Midbrain (tissue), 1 donor: ENCODE measurements around the gene BEST3.
"Not testable (repeated sequence)": the region's sequence is repeated elsewhere in the genome, so short reads cannot be mapped to it uniquely, and the experiment has no call there.

Source experiments
- DNase-seq: peaks from one replicate; lab custom pipeline; 2025; lab: John Stamatoyannopoulos, UW

The BEST3 gene

GRCh38 chr12:69648476-69648875 is 50.6 kb downstream of the BEST3 start:
- DNase-seq = no peak

DNA sequence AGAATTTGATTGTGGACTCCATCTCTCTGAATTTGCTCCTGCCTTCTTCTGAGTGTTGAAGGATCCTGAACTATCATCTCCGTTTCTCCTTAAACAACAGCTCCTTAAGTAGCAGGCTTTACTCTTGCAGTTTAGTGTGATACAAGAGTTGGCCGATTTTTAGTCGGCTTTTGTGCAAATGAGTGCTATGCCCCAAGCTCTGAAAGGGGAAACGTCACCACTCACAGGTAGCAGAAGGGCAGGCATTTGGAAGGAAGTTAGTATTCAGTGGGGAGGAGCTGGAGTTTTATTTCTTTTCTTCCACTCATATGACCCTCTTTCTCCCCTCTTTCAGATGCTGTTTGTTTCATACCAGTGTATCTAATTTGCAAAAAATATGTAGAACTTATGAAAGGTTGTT is 51.9 kb downstream of the BEST3 start:
- no peak for DNase-seq

GRCh38 chr12:69645031-69645430 is 54.1 kb downstream of the BEST3 start:
- no peak for DNase-seq

GRCh38 chr12:69644511-69644910 is 54.6 kb downstream of the BEST3 start:
- no peak for DNase-seq

DNA sequence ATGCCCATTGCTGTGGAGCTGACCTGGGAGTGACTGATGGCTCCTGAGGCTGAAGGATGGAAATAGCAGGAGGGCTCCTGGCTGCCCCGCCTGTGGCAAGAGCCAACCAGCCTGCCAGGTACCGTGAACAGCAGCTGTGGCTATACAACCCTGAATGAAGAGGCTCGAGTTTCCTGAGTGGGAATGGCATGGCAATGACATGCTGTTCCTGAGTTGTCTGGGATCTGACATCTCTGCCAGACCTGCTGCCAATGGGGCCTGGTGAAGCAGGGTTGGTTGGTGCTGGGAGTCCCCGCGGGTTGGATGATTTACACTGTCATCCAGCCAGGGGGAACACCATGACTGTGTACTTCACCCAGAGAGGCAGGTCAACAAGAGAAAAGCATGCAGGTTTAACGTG is 56.6 kb downstream of the BEST3 start:
- DNase-seq = no peak

DNA sequence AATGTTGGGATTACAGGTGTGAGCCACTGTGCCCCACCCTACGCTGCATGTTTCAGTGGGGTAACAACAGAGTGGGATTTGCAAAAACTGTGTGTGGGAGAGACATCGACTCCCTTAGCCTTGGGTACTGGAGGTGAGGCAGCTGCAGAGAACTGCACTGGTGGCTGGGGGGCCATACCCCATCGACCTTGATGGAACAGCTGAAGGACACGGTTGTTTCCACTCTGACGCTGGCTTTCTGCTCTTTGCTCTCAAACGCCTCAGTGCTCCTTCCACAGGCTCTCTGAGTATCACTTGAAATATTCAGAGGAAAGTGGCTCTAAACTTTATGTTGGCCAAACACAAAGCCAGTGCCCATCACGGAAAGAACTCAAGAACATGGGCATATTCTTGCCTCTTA is 57.6 kb downstream of the BEST3 start:
- DNase-seq = no peak

- DNase-seq = peak; percentile 71
Measured at GRCh38 chr12:69639400-69640016, 59.6 kb downstream of the BEST3 start.

DNA sequence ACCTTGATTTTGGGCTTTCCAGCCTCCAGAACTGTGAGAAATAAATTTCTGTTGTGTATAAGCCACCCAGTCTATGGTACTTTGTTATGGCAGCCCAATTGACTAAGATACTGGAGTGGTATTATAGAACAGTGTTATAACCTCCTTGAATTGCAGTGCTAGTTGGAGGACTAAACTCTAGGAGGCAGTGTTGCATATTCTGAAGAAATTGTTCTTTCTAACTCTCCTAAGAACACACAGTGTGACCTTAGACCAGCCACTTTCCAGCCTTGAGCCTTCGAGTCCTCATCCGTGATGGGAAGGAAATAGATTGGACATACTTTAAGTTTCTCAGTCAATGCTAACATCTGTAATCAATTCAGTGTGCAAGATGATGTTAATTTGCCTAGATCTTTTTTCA is 66.0 kb downstream of the BEST3 start:
- no peak for DNase-seq

GRCh38 chr12:69630191-69630590 is 68.9 kb downstream of the BEST3 start:
- DNase-seq = no peak

- no peak for DNase-seq
Measured at GRCh38 chr12:69627501-69627900, 71.6 kb downstream of the BEST3 start.

- no peak for DNase-seq
Measured at GRCh38 chr12:69623970-69624369, 75.1 kb downstream of the BEST3 start.

GRCh38 chr12:69621551-69621950 is 77.6 kb downstream of the BEST3 start:
- no peak for DNase-seq

GRCh38 chr12:69620921-69621320 is 78.2 kb downstream of the BEST3 start:
- no peak for DNase-seq

GRCh38 chr12:69620077-69620476 is 79.0 kb downstream of the BEST3 start:
- no peak for DNase-seq

GRCh38 chr12:69619050-69619449 is 80.1 kb downstream of the BEST3 start:
- no peak for DNase-seq

GRCh38 chr12:69616025-69616424 is 83.1 kb downstream of the BEST3 start:
- no peak for DNase-seq

DNA sequence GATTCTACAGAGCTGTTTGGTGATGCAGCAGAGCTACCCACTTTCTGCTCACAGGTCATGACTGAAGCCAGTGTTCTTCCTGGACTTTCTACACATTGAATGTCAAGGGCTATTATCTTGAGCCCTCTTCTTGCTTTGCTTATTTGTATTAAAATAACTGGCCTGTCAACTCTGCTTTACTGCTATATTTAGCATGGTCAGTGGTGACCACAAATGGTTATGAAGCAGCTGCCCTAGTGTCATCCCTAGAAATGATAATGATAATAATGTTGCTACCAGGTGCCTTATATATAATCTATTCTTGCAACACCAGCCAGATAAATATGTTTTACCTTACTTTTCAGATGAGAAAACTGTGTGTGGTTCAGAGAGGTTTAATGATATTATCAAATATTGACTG is 85.8 kb downstream of the BEST3 start:
- no peak for DNase-seq

DNA sequence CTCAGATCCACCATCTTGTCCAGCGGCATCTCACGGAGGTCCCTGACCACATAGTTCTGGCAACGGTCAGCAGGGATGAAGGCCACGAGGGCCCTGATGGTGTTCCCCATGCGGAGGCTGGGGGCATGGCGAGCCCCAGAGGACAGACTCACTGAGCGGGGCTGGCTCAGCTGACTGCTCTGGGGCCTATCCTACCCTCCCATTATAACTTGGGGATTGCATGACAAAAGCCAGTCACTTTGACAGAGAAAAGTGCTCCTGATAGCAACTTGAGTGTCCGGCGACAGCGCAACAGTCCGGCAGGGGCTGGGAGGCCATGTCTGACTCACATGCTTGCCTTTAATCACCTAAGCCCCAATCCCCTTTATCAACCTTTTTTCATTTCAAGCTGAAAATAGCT is 88.4 kb downstream of the BEST3 start, which contains the start of gene LRRC10:
LRRC10 (minus strand) TSS at position 179 of the 400 bp plus-strand sequence; CDS start at position 110, 69 bp downstream.
- no peak for DNase-seq

- no peak for DNase-seq
Measured at GRCh38 chr12:69610126-69610525, 89.0 kb downstream of the BEST3 start.

DNA sequence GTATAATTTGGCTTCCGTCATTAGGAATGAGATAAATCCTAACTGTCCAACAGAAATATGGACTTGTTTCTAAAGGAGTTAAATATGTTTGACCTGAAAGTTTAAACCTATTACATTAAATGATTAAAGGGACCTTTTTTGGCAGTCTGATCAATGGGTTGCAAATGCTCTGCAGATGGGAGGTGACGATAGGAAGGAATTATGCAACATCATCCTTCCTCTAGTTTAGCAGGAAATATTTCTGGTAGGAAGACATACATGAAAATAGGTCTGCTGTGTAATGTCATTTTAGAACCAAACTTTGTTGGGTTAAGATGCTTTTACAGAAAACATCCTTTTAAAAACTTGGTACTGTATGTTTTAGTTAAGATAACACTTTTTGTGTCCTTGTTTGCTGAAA is 91.0 kb downstream of the BEST3 start:
- DNase-seq = no peak

GRCh38 chr12:69604275-69604674 is 94.8 kb downstream of the BEST3 start:
- not testable (repeated sequence) for DNase-seq
